ENCODE data around the gene RPS19. TPM values are rescaled to one million over a fixed set of nuclear protein-coding genes. Genes with fewer than 3 reads are reported as not detected.
A peak's percentile ranks its signal among the peaks of the same experiment; 100 is the strongest.

RPS19 gene
- total RNA-seq, 1 experiment from 2014 or later: 2,593 TPM

DNA sequence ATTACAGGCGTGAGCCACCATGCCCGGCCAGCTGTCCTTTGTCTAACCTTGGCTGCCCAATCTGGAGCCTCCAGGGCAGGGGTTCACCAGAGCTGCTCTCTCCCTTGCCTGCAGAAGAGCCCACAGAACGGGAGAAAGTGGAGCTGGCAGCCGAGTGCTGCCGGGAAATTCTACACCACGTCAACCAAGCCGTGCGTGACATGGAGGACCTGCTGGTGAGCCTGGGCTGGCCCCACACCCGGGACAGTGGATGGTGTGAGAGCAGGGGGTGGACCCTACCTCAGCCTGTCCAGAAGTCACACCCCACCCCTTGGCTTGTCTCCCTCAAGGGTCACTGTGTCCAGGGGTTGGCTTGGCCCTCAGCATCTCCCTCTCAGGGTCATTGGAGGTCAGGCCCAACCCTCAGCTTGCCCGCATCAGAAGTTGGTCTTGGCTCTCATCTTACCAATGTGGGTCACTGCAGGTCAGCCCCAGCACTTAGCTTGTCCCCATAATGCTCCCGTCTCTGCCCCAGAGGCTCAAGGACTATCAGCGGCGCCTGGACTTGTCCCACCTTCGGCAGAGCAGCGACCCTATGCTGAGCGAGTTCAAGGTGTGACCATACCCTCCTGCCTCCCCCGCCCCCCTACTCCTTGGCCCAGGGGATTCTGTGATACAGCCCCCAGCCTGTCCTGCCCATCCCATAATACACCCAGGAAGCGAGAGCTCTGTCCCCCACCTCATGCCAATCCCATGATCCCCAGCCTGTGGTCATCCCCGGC, 43.3 kb downstream of the RPS19 start:
- POLR2A ChIA-PET (ENCODE audit: unreplicated experiment): no interaction called here
- Histone ChIP-seq H3K27me3 (ENCODE audit: insufficient read depth, low read depth) (no peaks in the 10 kb centered on the region), H4K20me1 (ENCODE audit: insufficient read depth) (peaks cover 43% of the 10 kb centered on the region), H3K9me3 (ENCODE audit: insufficient read depth, low read depth) (no peaks in the 10 kb centered on the region), H3K27ac (no peak overlapping the region), H3K9me2 (ENCODE audit: insufficient read depth) (no peaks in the 10 kb centered on the region), H3K4me1 (replicated peaks; ENCODE audit: insufficient read depth) (peaks cover 19% of the 10 kb centered on the region), H3K4me2 (no peak overlapping the region), H2AFZ (no peak overlapping the region), H3K36me3 (ENCODE audit: low read depth) (no peaks in the 10 kb centered on the region; the same call in 1 of the 2 replicates), H3F3A (ENCODE audit: insufficient read depth, low read depth) (peaks cover 12% of the 10 kb centered on the region; the same call in 1 of the 2 replicates), H3K4me3 (no peak overlapping the region), H3K79me2 (ENCODE audit: low read depth) (no peaks in the 10 kb centered on the region)
- intact Hi-C loops (cut with micrococcal nuclease; ENCODE audit: unreplicated experiment): no loop called here
- BruUV-seq (replicated peaks): no TSS peak
- CTCF ChIA-PET: interaction anchor here (0.5 to 1.2 kb wide), 2 partner anchors 15 to 26 kb away, joined by 3 to 4 read pairs; no protein-coding TSS in a partner anchor
- DNase-seq: no peak
- no peak for TF ChIP-seq EZH2 (IDR thresholded peaks at IDR 0.05; ENCODE audit: low read depth)
- TF ChIP-seq, protein P1, sequence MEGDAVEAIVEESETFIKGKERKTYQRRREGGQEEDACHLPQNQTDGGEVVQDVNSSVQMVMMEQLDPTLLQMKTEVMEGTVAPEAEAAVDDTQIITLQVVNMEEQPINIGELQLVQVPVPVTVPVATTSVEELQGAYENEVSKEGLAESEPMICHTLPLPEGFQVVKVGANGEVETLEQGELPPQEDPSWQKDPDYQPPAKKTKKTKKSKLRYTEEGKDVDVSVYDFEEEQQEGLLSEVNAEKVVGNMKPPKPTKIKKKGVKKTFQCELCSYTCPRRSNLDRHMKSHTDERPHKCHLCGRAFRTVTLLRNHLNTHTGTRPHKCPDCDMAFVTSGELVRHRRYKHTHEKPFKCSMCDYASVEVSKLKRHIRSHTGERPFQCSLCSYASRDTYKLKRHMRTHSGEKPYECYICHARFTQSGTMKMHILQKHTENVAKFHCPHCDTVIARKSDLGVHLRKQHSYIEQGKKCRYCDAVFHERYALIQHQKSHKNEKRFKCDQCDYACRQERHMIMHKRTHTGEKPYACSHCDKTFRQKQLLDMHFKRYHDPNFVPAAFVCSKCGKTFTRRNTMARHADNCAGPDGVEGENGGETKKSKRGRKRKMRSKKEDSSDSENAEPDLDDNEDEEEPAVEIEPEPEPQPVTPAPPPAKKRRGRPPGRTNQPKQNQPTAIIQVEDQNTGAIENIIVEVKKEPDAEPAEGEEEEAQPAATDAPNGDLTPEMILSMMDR (conservative IDR thresholded peaks at IDR 0.05): no peak

DNA sequence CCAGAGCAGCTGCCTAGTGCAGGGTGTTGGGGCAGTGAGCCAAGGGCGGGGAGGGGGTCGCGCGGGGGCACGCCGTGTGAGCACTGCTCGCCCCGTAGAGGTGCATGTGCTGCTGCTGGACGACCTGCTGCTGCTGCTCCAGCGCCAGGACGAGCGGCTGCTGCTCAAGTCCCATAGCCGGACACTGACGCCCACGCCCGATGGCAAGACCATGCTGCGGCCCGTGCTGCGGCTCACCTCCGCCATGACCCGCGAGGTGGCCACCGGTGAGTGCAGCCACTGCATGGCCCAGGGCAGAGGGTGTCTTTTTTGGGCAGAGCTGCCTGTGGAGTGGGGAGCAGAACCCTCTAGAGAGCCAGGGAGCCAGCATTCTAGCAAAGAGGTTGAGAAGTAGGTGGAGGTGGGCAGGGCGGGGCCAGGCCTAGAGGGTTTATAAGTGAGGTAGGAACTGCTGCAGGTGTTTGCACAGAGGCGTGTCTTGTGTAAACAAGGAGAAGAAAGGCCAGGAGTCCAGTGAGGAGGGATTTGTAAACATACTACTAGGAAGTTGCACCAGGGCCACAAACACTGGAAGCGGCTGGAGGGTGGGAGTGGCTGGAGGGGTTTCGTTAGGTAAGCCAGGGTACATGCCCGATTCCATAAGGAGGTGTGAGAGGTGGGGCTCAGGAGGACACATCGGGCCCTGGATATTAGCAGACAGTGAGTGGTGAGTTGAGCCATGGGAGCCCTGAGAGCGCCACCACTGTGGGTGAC, 44.2 kb downstream of the RPS19 start:
- intact Hi-C loops (cut with micrococcal nuclease; ENCODE audit: unreplicated experiment): no loop called here
- ChIA-PET POLR2A (ENCODE audit: unreplicated experiment) (no interaction called here), CTCF (no interaction called here)
- DNase-seq: peak; percentile 78 to 96
- no TSS peak for BruUV-seq (replicated peaks)
- Histone ChIP-seq H2AFZ (no peak overlapping the region), H3K27me3 (ENCODE audit: insufficient read depth, low read depth) (no peaks in the 10 kb centered on the region), H3K27ac (0 out of 2 replicates have a peak overlapping the region, but pooled peaks have one; percentile 21), H3K9me3 (ENCODE audit: insufficient read depth, low read depth) (no peaks in the 10 kb centered on the region), H3K4me3 (no peak overlapping the region), H3K9me2 (ENCODE audit: insufficient read depth) (no peaks in the 10 kb centered on the region), H3K36me3 (ENCODE audit: low read depth) (no peaks in the 10 kb centered on the region; the same call in 1 of the 2 replicates), H3F3A (ENCODE audit: insufficient read depth, low read depth) (peaks cover 6% of the 10 kb centered on the region; the same call in 1 of the 2 replicates), H3K4me1 (replicated peaks; ENCODE audit: insufficient read depth) (peaks cover 19% of the 10 kb centered on the region), H3K79me2 (ENCODE audit: low read depth) (no peaks in the 10 kb centered on the region), H4K20me1 (ENCODE audit: insufficient read depth) (peaks cover 39% of the 10 kb centered on the region), H3K4me2 (peak overlapping the region; percentile 41)
- TF ChIP-seq EZH2 (IDR thresholded peaks at IDR 0.05; ENCODE audit: low read depth): no peak
- TF ChIP-seq, protein P1 (conservative IDR thresholded peaks at IDR 0.05): no peak

- Histone ChIP-seq H3K27me3 (ENCODE audit: insufficient read depth, low read depth) (no peaks in the 10 kb centered on the region), H3K79me2 (ENCODE audit: low read depth) (no peaks in the 10 kb centered on the region), H3F3A (ENCODE audit: insufficient read depth, low read depth) (peaks cover 13% of the 10 kb centered on the region; the same call in 1 of the 2 replicates), H3K4me1 (replicated peaks; ENCODE audit: insufficient read depth) (peaks cover 19% of the 10 kb centered on the region), H3K4me3 (no peak overlapping the region), H4K20me1 (ENCODE audit: insufficient read depth) (peaks cover 39% of the 10 kb centered on the region), H3K9me3 (ENCODE audit: insufficient read depth, low read depth) (no peaks in the 10 kb centered on the region), H3K36me3 (ENCODE audit: low read depth) (no peaks in the 10 kb centered on the region; the same call in 1 of the 2 replicates), H3K9me2 (ENCODE audit: insufficient read depth) (no peaks in the 10 kb centered on the region), H2AFZ (no peak overlapping the region), H3K27ac (no peak overlapping the region), H3K4me2 (no peak overlapping the region)
- DNase-seq: no peak
- POLR2A ChIA-PET (ENCODE audit: unreplicated experiment): no interaction called here
- BruUV-seq (replicated peaks): no TSS peak
- TF ChIP-seq EZH2 (IDR thresholded peaks at IDR 0.05; ENCODE audit: low read depth): no peak
- TF ChIP-seq, protein P1 (conservative IDR thresholded peaks at IDR 0.05): no peak
- CTCF ChIA-PET: interaction anchor here (0.6 kb wide), 1 partner anchor 192 kb away, joined by 13 read pairs; no protein-coding TSS in a partner anchor
- intact Hi-C loops (cut with micrococcal nuclease; ENCODE audit: unreplicated experiment): no loop called here
Observed at GRCh38 chr19:41905273-41906002, 45.4 kb downstream of the RPS19 start.

All from PC-9 (cell line).